Chondrocyte (in vitro differentiated cells): ENCODE data around the gene STPG4. TPM values are rescaled to one million over a fixed set of nuclear protein-coding genes. Genes with fewer than 3 reads are reported as not detected.

Experiments
- DNase-seq: peaks from one replicate; pipeline ENCODE4 v3.0.0; 2021; ENCODE audit warnings: mixed read lengths, low spot score
- H3K27ac Mint-ChIP-seq: one replicate; pipeline ENCODE4 v1.8.0; 2021; ENCODE audit warnings: mild to moderate bottlenecking, moderate library complexity, mixed read lengths; ENCODE audit not compliant: unreplicated experiment
- H3K27me3 Mint-ChIP-seq: 2 replicates; pipeline ENCODE4 v1.8.0; 2021; ENCODE audit warnings: low read depth, mixed read lengths
- H3K36me3 Mint-ChIP-seq: 2 replicates; pipeline ENCODE4 v1.8.0; 2021; ENCODE audit warnings: low read depth, mixed read lengths
- H3K4me1 Mint-ChIP-seq: 2 replicates; pipeline ENCODE4 v1.8.0; 2021; ENCODE audit warnings: low read depth, mild to moderate bottlenecking, mixed read lengths
- H3K4me3 Mint-ChIP-seq: one replicate; pipeline ENCODE4 v1.8.0; 2021; ENCODE audit warnings: mild to moderate bottlenecking, moderate library complexity, mixed read lengths; ENCODE audit not compliant: unreplicated experiment
- H3K9me3 Mint-ChIP-seq: 2 replicates; pipeline ENCODE4 v1.8.0; 2021; ENCODE audit warnings: low read depth, mixed read lengths
- total RNA-seq: library from RNA; stranded (reverse); gene quantifications from 3 replicates; pipeline ENCODE4 v1.2.1, GENCODE V29; 2021
- TF ChIP-seq, protein P1 (sequence below): fragments of 200-600 bp; sonication (generic); IDR thresholded peaks from 2 replicates; pipeline ENCODE4 v1.5.0; 2021; ENCODE audit warnings: antibody characterized with exemption, mild to moderate bottlenecking, moderate library complexity

Gene STPG4
- total RNA-seq, 1 donor from 2014 or later = 0.25 TPM

DNA sequence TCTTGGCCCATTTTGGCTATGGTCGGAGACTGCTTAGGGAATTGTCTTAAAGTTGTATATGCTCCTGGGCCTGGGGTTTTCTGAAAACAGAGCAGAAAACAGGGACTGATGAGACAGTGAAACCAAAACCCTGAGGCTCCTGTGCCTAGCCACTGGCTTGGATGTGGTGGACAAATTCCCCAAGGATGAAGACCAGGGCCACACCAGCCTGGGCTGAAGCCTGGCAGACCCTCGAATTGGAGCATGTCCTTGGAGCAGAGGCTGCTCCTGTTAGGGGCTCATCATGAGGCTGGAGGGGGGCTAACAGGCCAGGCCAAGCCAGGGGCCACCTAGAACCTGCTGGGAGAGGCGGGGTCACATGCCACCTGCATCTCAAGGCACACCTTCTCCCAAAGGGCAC, 68.1 kb downstream of the STPG4 start:
- Mint-ChIP-seq H3K27ac (no peak overlapping the region), H3K9me3 (no peaks in the 10 kb centered on the region), H3K4me1 (peaks cover 28% of the 10 kb centered on the region), H3K36me3 (no peaks in the 10 kb centered on the region), H3K4me3 (no peak overlapping the region), H3K27me3 (no peaks in the 10 kb centered on the region)
- TF ChIP-seq, protein P1, sequence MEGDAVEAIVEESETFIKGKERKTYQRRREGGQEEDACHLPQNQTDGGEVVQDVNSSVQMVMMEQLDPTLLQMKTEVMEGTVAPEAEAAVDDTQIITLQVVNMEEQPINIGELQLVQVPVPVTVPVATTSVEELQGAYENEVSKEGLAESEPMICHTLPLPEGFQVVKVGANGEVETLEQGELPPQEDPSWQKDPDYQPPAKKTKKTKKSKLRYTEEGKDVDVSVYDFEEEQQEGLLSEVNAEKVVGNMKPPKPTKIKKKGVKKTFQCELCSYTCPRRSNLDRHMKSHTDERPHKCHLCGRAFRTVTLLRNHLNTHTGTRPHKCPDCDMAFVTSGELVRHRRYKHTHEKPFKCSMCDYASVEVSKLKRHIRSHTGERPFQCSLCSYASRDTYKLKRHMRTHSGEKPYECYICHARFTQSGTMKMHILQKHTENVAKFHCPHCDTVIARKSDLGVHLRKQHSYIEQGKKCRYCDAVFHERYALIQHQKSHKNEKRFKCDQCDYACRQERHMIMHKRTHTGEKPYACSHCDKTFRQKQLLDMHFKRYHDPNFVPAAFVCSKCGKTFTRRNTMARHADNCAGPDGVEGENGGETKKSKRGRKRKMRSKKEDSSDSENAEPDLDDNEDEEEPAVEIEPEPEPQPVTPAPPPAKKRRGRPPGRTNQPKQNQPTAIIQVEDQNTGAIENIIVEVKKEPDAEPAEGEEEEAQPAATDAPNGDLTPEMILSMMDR = no peak
- no peak for DNase-seq

- Mint-ChIP-seq H3K27ac (no peak overlapping the region), H3K9me3 (no peaks in the 10 kb centered on the region), H3K27me3 (no peaks in the 10 kb centered on the region), H3K4me1 (peaks cover 28% of the 10 kb centered on the region), H3K4me3 (no peak overlapping the region), H3K36me3 (no peaks in the 10 kb centered on the region)
- TF ChIP-seq, protein P1 = no peak
- DNase-seq = no peak
Observed at GRCh38 chr2:47086571-47086970, 68.5 kb downstream of the STPG4 start.

GRCh38 chr2:47086054-47086471, 69.0 kb downstream of the STPG4 start:
- TF ChIP-seq, protein P1 = no peak
- no peak for DNase-seq
- Mint-ChIP-seq H3K9me3 (no peaks in the 10 kb centered on the region), H3K4me3 (no peak overlapping the region), H3K27ac (no peak overlapping the region), H3K27me3 (no peaks in the 10 kb centered on the region), H3K36me3 (no peaks in the 10 kb centered on the region), H3K4me1 (peaks cover 23% of the 10 kb centered on the region)

- H3K27me3 Mint-ChIP-seq = no peaks in the 10 kb centered on the region
- no peak for DNase-seq
- no peak overlapping the region for H3K27ac Mint-ChIP-seq
- no peaks in the 10 kb centered on the region for H3K36me3 Mint-ChIP-seq
- no peak overlapping the region for H3K4me3 Mint-ChIP-seq
- H3K9me3 Mint-ChIP-seq = no peaks in the 10 kb centered on the region
- peaks cover 34% of the 10 kb centered on the region for H3K4me1 Mint-ChIP-seq
- TF ChIP-seq, protein P1 = no peak
Observed at GRCh38 chr2:47083886-47084687, 71.0 kb downstream of the STPG4 start.

DNA sequence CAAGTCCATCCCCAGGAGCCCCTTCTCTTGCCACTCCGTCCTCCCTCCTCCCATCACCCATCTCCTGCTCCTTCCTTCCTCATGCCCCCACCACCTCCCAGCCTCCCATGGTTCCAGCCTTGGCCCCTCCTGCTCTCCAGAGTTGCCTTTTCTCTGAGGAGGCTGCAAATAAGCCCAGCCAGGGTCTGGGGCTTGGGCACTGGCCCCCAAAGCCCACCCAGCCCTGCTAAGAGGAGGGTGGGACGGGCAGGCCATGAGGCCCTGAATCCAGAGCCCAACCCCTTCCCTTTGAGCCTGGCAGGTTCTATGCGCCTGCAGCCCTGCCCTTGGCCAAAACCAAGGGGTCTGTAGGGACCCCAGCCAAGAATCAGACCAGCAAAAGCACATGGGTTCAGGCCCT, 71.6 kb downstream of the STPG4 start:
- H3K4me3 Mint-ChIP-seq = no peak overlapping the region
- TF ChIP-seq, protein P1 = no peak
- DNase-seq = no peak
- H3K4me1 Mint-ChIP-seq = peaks cover 33% of the 10 kb centered on the region
- H3K27me3 Mint-ChIP-seq = no peaks in the 10 kb centered on the region
- H3K27ac Mint-ChIP-seq = no peak overlapping the region
- H3K36me3 Mint-ChIP-seq = no peaks in the 10 kb centered on the region
- H3K9me3 Mint-ChIP-seq = no peaks in the 10 kb centered on the region
